K562 (cell line): ENCODE measurements around the gene EPHB2. TPM values are rescaled to one million over a fixed set of nuclear protein-coding genes. Genes with fewer than 3 reads are reported as not detected.

Source experiments
- ATAC-seq: fragments of 200-7000 bp; cut with Tn5 transposase; 3 replicates; pipeline ENCODE4 v1.9.1; 2020; ENCODE audit warnings: moderate library complexity
- BruUV-seq: library from RNA; stranded (reverse); fragments of 400-500 nt; replicated peaks from 2 replicates; lab custom pipeline; 2021; lab: Mats Ljungman, UMichigan
- CTCF ChIA-PET: fragments of 300-600 bp; formaldehyde crosslinking; extraction: SDS; loops from one replicate; lab custom pipeline; 2021; ENCODE audit warnings: low intra/inter-chr PET ratio; lab: Yijun Ruan, JAX
- POLR2A ChIA-PET: fragments of 300-600, 350-650 bp; sonication (Branson Sonifier 250); formaldehyde crosslinking; extraction: SDS; loops from one replicate; lab custom pipeline; 2021; ENCODE audit warnings: antibody characterized with exemption, inconsistent platforms; lab: Yijun Ruan, JAX
- DNase-seq, 4 experiments: peaks; one replicate each; pipeline versions ENCODE4 v3.0.0 to v3.0.0-alpha.2; 2011 to 2018; ENCODE audit warnings: low spot score in 3 of 4, mixed read lengths in 3 of 4; ENCODE audit errors: extremely low read depth in 1 of 4
- FAIRE-seq: peaks from 2 replicates; lab custom pipeline; 2011; peaks lifted over from hg19 to GRCh38; lab: Jason Lieb, UNC
- H2AFZ ChIP-seq: 2 replicates; pipeline ENCODE4 v1.6.0; 2011; ENCODE audit warnings: low read depth, low read length, control low read depth, inconsistent platforms
- H3K27ac ChIP-seq: fragments of 200-600 bp; 3 replicates; pipeline ENCODE4 v1.8.0; 2011; ENCODE audit warnings: low read depth, mild to moderate bottlenecking, control low read depth, inconsistent platforms, low read length, moderate library complexity, mixed read lengths; ENCODE audit errors: extremely low read depth
- H3K27me3 ChIP-seq, 2 experiments: fragments of 300-600 bp in 1 of 2; 2 replicates in 1 of 2; 3 replicates in 1 of 2; pipeline versions ENCODE4 v1.6.0 to v1.8.0; 2011; ENCODE audit warnings: inconsistent platforms in 2 of 2, low read length in 2 of 2, mild to moderate bottlenecking in 1 of 2, mixed read lengths in 1 of 2, moderate library complexity in 1 of 2; ENCODE audit not compliant: control insufficient read depth in 2 of 2, insufficient read depth in 2 of 2
- H3K36me3 ChIP-seq: fragments of 300-600 bp; 3 replicates; pipeline ENCODE4 v1.8.0; 2011; ENCODE audit warnings: mild to moderate bottlenecking, low read length, inconsistent platforms; ENCODE audit not compliant: control insufficient read depth, insufficient read depth
- H3K4me1 ChIP-seq, 2 experiments: fragments of 200-600 bp in 1 of 2; replicated peaks in 1 of 2; 2 replicates in 1 of 2; 3 replicates in 1 of 2; pipeline versions ENCODE4 v1.5.1 to v1.8.0; 2011; ENCODE audit warnings: inconsistent platforms in 2 of 2, low read length in 2 of 2, mild to moderate bottlenecking in 1 of 2, mixed read lengths in 1 of 2, moderate library complexity in 1 of 2; ENCODE audit not compliant: control insufficient read depth in 2 of 2, insufficient read depth in 2 of 2
- H3K4me2 ChIP-seq: 2 replicates; pipeline ENCODE4 v1.6.1; 2011; ENCODE audit warnings: low read length, control low read depth, inconsistent platforms, mixed read lengths; ENCODE audit not compliant: insufficient read depth
- H3K4me3 ChIP-seq: fragments of 200-600 bp; sonication (generic), shearing (Covaris generic); 2 replicates; pipeline ENCODE4 v1.5.1; 2016; ENCODE audit warnings: control low read depth, inconsistent platforms
- H3K79me2 ChIP-seq: fragments of 200-600 bp; 3 replicates; pipeline ENCODE4 v1.8.0; 2011; ENCODE audit warnings: low read length, inconsistent platforms; ENCODE audit not compliant: control insufficient read depth, insufficient read depth
- H3K9ac ChIP-seq, 2 experiments: 2 replicates each; pipeline versions ENCODE4 v1.6.0 to v1.6.1; 2011; ENCODE audit warnings: low read depth in 2 of 2, low read length in 2 of 2, control low read depth in 1 of 2, inconsistent platforms in 1 of 2, mild to moderate bottlenecking in 1 of 2, mixed read lengths in 1 of 2; ENCODE audit not compliant: insufficient read depth in 1 of 2
- H3K9me1 ChIP-seq: one replicate; pipeline ENCODE4 v1.6.0; 2011; ENCODE audit warnings: inconsistent platforms, mild to moderate bottlenecking, low read length, moderate library complexity; ENCODE audit not compliant: control insufficient read depth, insufficient read depth
- H3K9me3 ChIP-seq: replicated peaks from 2 replicates; pipeline ENCODE4 v1.5.1; 2011; ENCODE audit warnings: low read depth, low read length, inconsistent platforms; ENCODE audit not compliant: control insufficient read depth, insufficient read depth
- H4K20me1 ChIP-seq: replicated peaks from 2 replicates; pipeline ENCODE4 v1.6.1; 2011; ENCODE audit warnings: low read length, inconsistent platforms, mixed read lengths; ENCODE audit not compliant: control insufficient read depth, insufficient read depth
- NFIC ChIP-seq: fragments of 450-650 bp; IDR thresholded peaks from 2 replicates; pipeline ENCODE4 v1.6.1; 2017; ENCODE audit warnings: mild to moderate bottlenecking, inconsistent platforms
- ZHX1 ChIP-seq: fragments of 150-350 bp; conservative IDR thresholded peaks from 2 replicates; pipeline ENCODE4 v1.6.1; 2014; ENCODE audit warnings: low read length
- WGBS: fragments of 100-300 bp; shearing (Covaris generic); methylation state at CpG from one replicate; pipeline ENCODE4 v1.1.6; 2016; ENCODE audit warnings: low coverage, mixed read lengths; ENCODE audit not compliant: insufficient coverage; ENCODE audit errors: missing lambda C conversion rate; 5-methylcytosine and 5-hydroxymethylcytosine counted together
- in situ Hi-C: fragments of 300-500 bp; cut with MboI; formaldehyde crosslinking; loops from 4 replicates; pipeline ENCODE4 v1.15.0; 2018; ENCODE audit warnings: inconsistent platforms, mixed read lengths
- intact Hi-C: fragments of 100-400 bp; cut with micrococcal nuclease; formaldehyde crosslinking; loops from 2 replicates; pipeline ENCODE4 v1.14.2; 2022
- polyA plus RNA-seq, 8 experiments: library from polyadenylated mRNA; depleted of rRNA in 4 of 8; stranded (reverse) in 5 of 8; unstranded in 3 of 8; fragments of >200 nt; fragmentation: Nextera tagmentation in 2 of 8; fragmentation: Illumina TruSeq in 1 of 8; extraction: Ambion mirVana in 2 of 8; extraction: Trizol in 1 of 8; gene quantifications; 2 replicates each; pipeline versions ENCODE4 v1.2.1 to v1.2.3, GENCODE V29; 2011 to 2014; ENCODE audit warnings: inconsistent platforms in 1 of 8, missing spikeins in 1 of 8
- total RNA-seq, 7 experiments: library from RNA; depleted of rRNA in 6 of 7; stranded (reverse); fragments of >200 nt in 6 of 7; fragmentation: Illumina TruSeq in 2 of 7; extraction: Trizol in 2 of 7; gene quantifications; 2 replicates each; pipeline versions ENCODE4 v1.2.1 to v1.2.3, GENCODE V29; 2011 to 2021; ENCODE audit warnings: low replicate concordance in 1 of 7

Gene EPHB2
- total and polyA plus RNA-seq, 9 of the 15 experiments (the other 6 are each of a cell fraction or from before 2014, with no cell fraction given) = not detected

GRCh38 chr1:22729912-22730311, 19.3 kb downstream of the EPHB2 start:
- Histone ChIP-seq H3K9ac (no peak overlapping the region), H3K36me3 (no peaks in the 10 kb centered on the region)
- TF ChIP-seq NFIC = peak; percentile 81
- no peak for TF ChIP-seq ZHX1
- TF ChIP-seq, all 486 proteins: peak for 1
- ChIA-PET CTCF (interaction anchor here (1.6 kb wide), 1 partner anchor 25 kb away, joined by 5 read pairs; no protein-coding TSS in a partner anchor), POLR2A (no interaction called here)
- no peak for ATAC-seq
- H2AFZ ChIP-seq = no peak overlapping the region
- no peaks in the 10 kb centered on the region for H3K4me1 ChIP-seq
- BruUV-seq = no TSS peak
- H3K9me3 ChIP-seq = no peaks in the 10 kb centered on the region
- WGBS = 5% methylated on average over 7 of the region's 7 CpGs
- no peaks in the 10 kb centered on the region for H3K79me2 ChIP-seq
- peak; percentile 15 for FAIRE-seq
- H3K27me3 ChIP-seq = peaks cover 22 to 66% of the 10 kb centered on the region in 2 experiments; a peak in 4 of 5 replicates
- H3K4me2 ChIP-seq = no peak overlapping the region
- in situ Hi-C loops = no loop called here
- H4K20me1 ChIP-seq = 0 out of 2 replicates have a peak, but pooled peaks cover 5% of the 10 kb centered on the region
- intact Hi-C loops = no loop called here
- no peak overlapping the region for H3K4me3 ChIP-seq
- H3K27ac ChIP-seq = no peak overlapping the region
- no peaks in the 10 kb centered on the region for H3K9me1 ChIP-seq
- DNase-seq = no peak
